ENCODE results near the gene ZNF770. TPM values are rescaled to one million over a fixed set of nuclear protein-coding genes. Genes with fewer than 3 reads are reported as not detected.

Gene ZNF770
- total RNA-seq, 2 experiments from 2014 or later = 15.5 to 30.0 TPM

DNA sequence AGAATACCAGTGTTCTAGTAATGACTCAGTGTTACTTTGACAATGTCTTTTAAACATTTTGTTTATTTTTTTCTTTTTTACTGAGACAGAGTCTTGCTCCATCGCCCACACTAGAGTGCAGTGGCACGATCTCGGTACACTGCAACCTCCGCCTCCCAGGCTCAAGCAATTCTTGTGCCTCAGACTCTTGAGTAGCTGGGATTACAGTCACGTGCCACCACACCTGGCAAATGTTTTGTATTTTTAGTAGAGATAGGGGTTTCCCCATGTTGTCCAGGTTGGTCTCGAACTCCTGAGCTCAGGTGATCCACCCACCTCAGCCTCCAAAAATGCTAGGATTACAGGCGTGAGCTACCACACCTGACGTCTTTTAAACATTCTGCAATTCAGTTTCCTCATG is 34.2 kb downstream of the ZNF770 start:
- H4K20me1 ChIP-seq (ENCODE audit: insufficient read depth, low read length) = no peaks in the 10 kb centered on the region
- no peak for DNase-seq (ENCODE audit: low spot score)
- intact Hi-C loops (cut with micrococcal nuclease; ENCODE audit: unreplicated experiment) = no loop called here
- no peak for TF ChIP-seq EZH2phosphoT487 (IDR thresholded peaks at IDR 0.05; ENCODE audit: borderline replicate concordance, low read depth, low read length)
- TF ChIP-seq, protein P1, sequence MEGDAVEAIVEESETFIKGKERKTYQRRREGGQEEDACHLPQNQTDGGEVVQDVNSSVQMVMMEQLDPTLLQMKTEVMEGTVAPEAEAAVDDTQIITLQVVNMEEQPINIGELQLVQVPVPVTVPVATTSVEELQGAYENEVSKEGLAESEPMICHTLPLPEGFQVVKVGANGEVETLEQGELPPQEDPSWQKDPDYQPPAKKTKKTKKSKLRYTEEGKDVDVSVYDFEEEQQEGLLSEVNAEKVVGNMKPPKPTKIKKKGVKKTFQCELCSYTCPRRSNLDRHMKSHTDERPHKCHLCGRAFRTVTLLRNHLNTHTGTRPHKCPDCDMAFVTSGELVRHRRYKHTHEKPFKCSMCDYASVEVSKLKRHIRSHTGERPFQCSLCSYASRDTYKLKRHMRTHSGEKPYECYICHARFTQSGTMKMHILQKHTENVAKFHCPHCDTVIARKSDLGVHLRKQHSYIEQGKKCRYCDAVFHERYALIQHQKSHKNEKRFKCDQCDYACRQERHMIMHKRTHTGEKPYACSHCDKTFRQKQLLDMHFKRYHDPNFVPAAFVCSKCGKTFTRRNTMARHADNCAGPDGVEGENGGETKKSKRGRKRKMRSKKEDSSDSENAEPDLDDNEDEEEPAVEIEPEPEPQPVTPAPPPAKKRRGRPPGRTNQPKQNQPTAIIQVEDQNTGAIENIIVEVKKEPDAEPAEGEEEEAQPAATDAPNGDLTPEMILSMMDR (conservative IDR thresholded peaks at IDR 0.05; ENCODE audit: low read length) = no peak
- H3K9me3 ChIP-seq (ENCODE audit: low read length) = 0 out of 2 replicates have a peak, but pooled peaks cover 6% of the 10 kb centered on the region
- POLR2A ChIA-PET = interaction anchor here (0.6 to 0.9 kb wide), 2 partner anchors 14 to 19 kb away, joined by 3 to 4 read pairs; no protein-coding TSS in a partner anchor
- H2AFZ ChIP-seq (ENCODE audit: low read length) = no peak overlapping the region
- no peaks in the 10 kb centered on the region for H3K79me2 ChIP-seq (ENCODE audit: insufficient read depth, low read depth, low read length)
- H3K4me1 ChIP-seq (ENCODE audit: insufficient read depth, low read length, poor library complexity, severe bottlenecking) = peaks cover 3% of the 10 kb centered on the region
- BruUV-seq (replicated peaks) = no TSS peak
- H3K36me3 ChIP-seq (ENCODE audit: insufficient read depth, low read length) = peaks cover 79% of the 10 kb centered on the region
- H3K4me2 ChIP-seq (ENCODE audit: low read length) = no peak overlapping the region
- H3K4me3 ChIP-seq (ENCODE audit: low read depth, low read length, poor library complexity, severe bottlenecking) = no peak overlapping the region
- no peak overlapping the region for H3K27ac ChIP-seq (ENCODE audit: low read depth, low read length, poor library complexity, severe bottlenecking)
- CTCF ChIA-PET (ENCODE audit: unreplicated experiment) = no interaction called here
- no peaks in the 10 kb centered on the region for H3K9me2 ChIP-seq (ENCODE audit: insufficient read depth, low read length)

DNA sequence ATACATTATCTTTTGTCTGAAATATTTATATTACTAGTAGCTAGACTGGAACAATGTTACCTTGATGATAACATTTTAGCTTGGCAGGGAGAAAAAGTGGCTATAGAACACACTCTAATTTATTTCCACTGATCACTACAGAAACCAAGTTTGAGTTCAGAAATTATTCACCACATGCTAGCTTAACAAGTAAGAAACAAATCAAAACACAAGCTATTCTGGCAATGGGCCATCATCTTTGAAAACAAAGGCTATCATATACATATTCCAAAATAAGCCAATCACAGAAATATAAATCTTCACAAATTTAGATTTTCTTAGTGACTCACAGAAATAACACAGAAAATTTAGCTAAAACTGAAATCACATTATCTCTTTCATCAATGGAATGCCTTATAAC is 35.6 kb downstream of the ZNF770 start:
- DNase-seq (ENCODE audit: low spot score) = no peak
- CTCF ChIA-PET (ENCODE audit: unreplicated experiment) = no interaction called here
- no peak overlapping the region for H2AFZ ChIP-seq (ENCODE audit: low read length)
- no peaks in the 10 kb centered on the region for H3K9me2 ChIP-seq (ENCODE audit: insufficient read depth, low read length)
- H3K4me3 ChIP-seq (ENCODE audit: low read depth, low read length, poor library complexity, severe bottlenecking) = no peak overlapping the region
- peaks cover 3% of the 10 kb centered on the region for H3K4me1 ChIP-seq (ENCODE audit: insufficient read depth, low read length, poor library complexity, severe bottlenecking)
- H3K79me2 ChIP-seq (ENCODE audit: insufficient read depth, low read depth, low read length) = no peaks in the 10 kb centered on the region
- TF ChIP-seq, protein P1 (conservative IDR thresholded peaks at IDR 0.05; ENCODE audit: low read length) = no peak
- no peak for TF ChIP-seq EZH2phosphoT487 (IDR thresholded peaks at IDR 0.05; ENCODE audit: borderline replicate concordance, low read depth, low read length)
- H3K36me3 ChIP-seq (ENCODE audit: insufficient read depth, low read length) = peaks cover 82% of the 10 kb centered on the region
- H3K9me3 ChIP-seq (ENCODE audit: low read length) = 0 out of 2 replicates have a peak, but pooled peaks cover 6% of the 10 kb centered on the region
- no peak overlapping the region for H3K4me2 ChIP-seq (ENCODE audit: low read length)
- BruUV-seq (replicated peaks) = no TSS peak
- no peak overlapping the region for H3K27ac ChIP-seq (ENCODE audit: low read depth, low read length, poor library complexity, severe bottlenecking)
- H4K20me1 ChIP-seq (ENCODE audit: insufficient read depth, low read length) = no peaks in the 10 kb centered on the region
- intact Hi-C loops (cut with micrococcal nuclease; ENCODE audit: unreplicated experiment) = no loop called here
- POLR2A ChIA-PET = interaction anchor here (0.6 to 1.5 kb wide), 3 partner anchors 8 to 1716 kb away, joined by 3 to 8 read pairs (median 3); no protein-coding TSS in a partner anchor

DNA sequence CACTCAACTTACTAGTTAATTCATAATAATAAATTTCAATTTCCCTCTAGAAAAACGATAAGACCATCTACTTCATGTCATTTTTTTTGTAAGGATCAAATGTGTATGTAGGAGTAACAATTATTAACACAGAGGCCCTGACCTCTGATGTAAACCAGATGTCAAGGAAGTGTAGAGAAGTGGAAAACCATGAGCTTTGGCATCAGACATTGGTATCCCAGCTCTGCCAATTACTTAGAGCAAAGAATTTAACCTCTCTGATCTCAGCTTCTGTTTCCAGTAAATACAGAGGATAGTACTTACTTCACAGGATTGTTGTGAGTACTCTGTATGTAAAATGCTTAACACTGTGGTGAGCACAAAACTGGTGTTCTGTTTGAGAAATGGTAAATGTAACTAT is 36.1 kb downstream of the ZNF770 start:
- no peak overlapping the region for H3K27ac ChIP-seq (ENCODE audit: low read depth, low read length, poor library complexity, severe bottlenecking)
- CTCF ChIA-PET (ENCODE audit: unreplicated experiment) = no interaction called here
- peaks cover 79% of the 10 kb centered on the region for H3K36me3 ChIP-seq (ENCODE audit: insufficient read depth, low read length)
- H3K4me2 ChIP-seq (ENCODE audit: low read length) = no peak overlapping the region
- no TSS peak for BruUV-seq (replicated peaks)
- TF ChIP-seq, protein P1 (conservative IDR thresholded peaks at IDR 0.05; ENCODE audit: low read length) = no peak
- no peak for TF ChIP-seq EZH2phosphoT487 (IDR thresholded peaks at IDR 0.05; ENCODE audit: borderline replicate concordance, low read depth, low read length)
- H3K4me1 ChIP-seq (ENCODE audit: insufficient read depth, low read length, poor library complexity, severe bottlenecking) = peaks cover 3% of the 10 kb centered on the region
- H4K20me1 ChIP-seq (ENCODE audit: insufficient read depth, low read length) = no peaks in the 10 kb centered on the region
- DNase-seq (ENCODE audit: low spot score) = no peak
- no peaks in the 10 kb centered on the region for H3K79me2 ChIP-seq (ENCODE audit: insufficient read depth, low read depth, low read length)
- no peak overlapping the region for H2AFZ ChIP-seq (ENCODE audit: low read length)
- H3K9me3 ChIP-seq (ENCODE audit: low read length) = 0 out of 2 replicates have a peak, but pooled peaks cover 6% of the 10 kb centered on the region
- no peak overlapping the region for H3K4me3 ChIP-seq (ENCODE audit: low read depth, low read length, poor library complexity, severe bottlenecking)
- POLR2A ChIA-PET = interaction anchor here (0.6 to 1.5 kb wide), 3 partner anchors 8 to 1716 kb away, joined by 3 to 8 read pairs (median 3); no protein-coding TSS in a partner anchor
- intact Hi-C loops (cut with micrococcal nuclease; ENCODE audit: unreplicated experiment) = no loop called here
- H3K9me2 ChIP-seq (ENCODE audit: insufficient read depth, low read length) = no peaks in the 10 kb centered on the region

Measured in OCI-LY7 (cell line).